Measurements from ENCODE around the gene SLMAP.
"Not testable (repeated sequence)": the region's sequence is repeated elsewhere in the genome, so short reads cannot be mapped to it uniquely, and the experiment has no call there.

The SLMAP gene

GRCh38 chr3:57833763-57834162, 77.7 kb downstream of the SLMAP start:
- no peak for DNase-seq

- DNase-seq, result no peak
Measured at GRCh38 chr3:57837686-57838085, 81.6 kb downstream of the SLMAP start.

GRCh38 chr3:57838627-57839026, 82.5 kb downstream of the SLMAP start:
- DNase-seq, result no peak

- DNase-seq, result no peak
Measured at GRCh38 chr3:57840473-57840872, 84.4 kb downstream of the SLMAP start.

GRCh38 chr3:57841818-57842217, 85.7 kb downstream of the SLMAP start:
- DNase-seq, result no peak

- DNase-seq, result no peak
Measured at GRCh38 chr3:57848177-57848738, 92.1 kb downstream of the SLMAP start.

GRCh38 chr3:57851304-57851703, 95.2 kb downstream of the SLMAP start:
- DNase-seq, result no peak

GRCh38 chr3:57852896-57853295, 96.8 kb downstream of the SLMAP start:
- no peak for DNase-seq

GRCh38 chr3:57855281-57855680, 99.2 kb downstream of the SLMAP start:
- DNase-seq, result no peak

- no peak for DNase-seq
Measured at GRCh38 chr3:57855943-57856342, 99.8 kb downstream of the SLMAP start.

- DNase-seq, result no peak
Measured at GRCh38 chr3:57856675-57857074, 100.6 kb downstream of the SLMAP start.

GRCh38 chr3:57862894-57863293, 106.8 kb downstream of the SLMAP start:
- no peak for DNase-seq

GRCh38 chr3:57863380-57863779, 107.3 kb downstream of the SLMAP start:
- DNase-seq, result no peak

- no peak for DNase-seq
Measured at GRCh38 chr3:57864853-57865252, 108.7 kb downstream of the SLMAP start.

GRCh38 chr3:57869110-57869509, 113.0 kb downstream of the SLMAP start:
- DNase-seq, result not testable (repeated sequence)

- DNase-seq, result no peak
Measured at GRCh38 chr3:57872606-57873005, 116.5 kb downstream of the SLMAP start.

- DNase-seq, result no peak
Measured at GRCh38 chr3:57876632-57877031, 120.5 kb downstream of the SLMAP start.

- no peak for DNase-seq
Measured at GRCh38 chr3:57877116-57877515, 121.0 kb downstream of the SLMAP start.

GRCh38 chr3:57884436-57884835, 128.3 kb downstream of the SLMAP start:
- DNase-seq, result not testable (repeated sequence)

- no peak for DNase-seq
Measured at GRCh38 chr3:57889807-57890206, 133.7 kb downstream of the SLMAP start.

GRCh38 chr3:57890874-57891273, 134.8 kb downstream of the SLMAP start:
- no peak for DNase-seq

- DNase-seq, result no peak
Measured at GRCh38 chr3:57892423-57892822, 136.3 kb downstream of the SLMAP start.

- no peak for DNase-seq
Measured at GRCh38 chr3:57893156-57893555, 137.0 kb downstream of the SLMAP start.

- DNase-seq, result no peak
Measured at GRCh38 chr3:57893668-57894067, 137.6 kb downstream of the SLMAP start.

GRCh38 chr3:57896031-57896430, 139.9 kb downstream of the SLMAP start:
- DNase-seq, result no peak

- DNase-seq, result no peak
Measured at GRCh38 chr3:57896691-57897090, 140.6 kb downstream of the SLMAP start.
